GM18907 (cell line): ENCODE measurements around the gene VIPR2.
"Not testable (repeated sequence)": the region's sequence is repeated elsewhere in the genome, so short reads cannot be mapped to it uniquely, and the experiment has no call there.

Experiments
- ATAC-seq: cut with Tn5 transposase; IDR thresholded peaks from one replicate; pipeline ENCODE4 v1.9.1; 2021; ENCODE audit warnings: mild to moderate bottlenecking, moderate library complexity; ENCODE audit not compliant: unreplicated experiment

VIPR2 gene

GRCh38 chr7:159144758-159145489 lies at the start of gene VIPR2:
VIPR2 (minus strand) TSS chr7:159144867; CDS start chr7:159144771, 96 bp downstream.
- no peak for ATAC-seq

- ATAC-seq, result no peak
Observed at GRCh38 chr7:159193543-159194090, 49.0 kb upstream of the VIPR2 start.

- ATAC-seq, result no peak
Observed at GRCh38 chr7:159192725-159193453, 48.2 kb upstream of the VIPR2 start.

GRCh38 chr7:159192013-159192412 lies 47.3 kb upstream of the VIPR2 start:
- no peak for ATAC-seq

GRCh38 chr7:159191236-159191635 lies 46.6 kb upstream of the VIPR2 start:
- no peak for ATAC-seq

- ATAC-seq, result no peak
Observed at GRCh38 chr7:159188011-159188410, 43.3 kb upstream of the VIPR2 start.

- ATAC-seq, result no peak
Observed at GRCh38 chr7:159179241-159179640, 34.6 kb upstream of the VIPR2 start.

GRCh38 chr7:159177284-159177953 lies 32.8 kb upstream of the VIPR2 start:
- ATAC-seq, result no peak

- ATAC-seq, result no peak
Observed at GRCh38 chr7:159175792-159176191, 31.1 kb upstream of the VIPR2 start.

- not testable (repeated sequence) for ATAC-seq
Observed at GRCh38 chr7:159175100-159175499, 30.4 kb upstream of the VIPR2 start.

- no peak for ATAC-seq
Observed at GRCh38 chr7:159172400-159172799, 27.7 kb upstream of the VIPR2 start.

GRCh38 chr7:159169391-159169790 lies 24.7 kb upstream of the VIPR2 start:
- no peak for ATAC-seq

- no peak for ATAC-seq
Observed at GRCh38 chr7:159167139-159167538, 22.5 kb upstream of the VIPR2 start.

GRCh38 chr7:159166530-159166929 lies 21.9 kb upstream of the VIPR2 start:
- no peak for ATAC-seq

GRCh38 chr7:159165352-159165751 lies 20.7 kb upstream of the VIPR2 start:
- no peak for ATAC-seq

- ATAC-seq, result not testable (repeated sequence)
Observed at GRCh38 chr7:159163703-159164301, 19.1 kb upstream of the VIPR2 start.

- not testable (repeated sequence) for ATAC-seq
Observed at GRCh38 chr7:159162050-159162626, 17.5 kb upstream of the VIPR2 start.

- no peak for ATAC-seq
Observed at GRCh38 chr7:159160450-159160849, 15.8 kb upstream of the VIPR2 start.

- ATAC-seq, result no peak
Observed at GRCh38 chr7:159159731-159160130, 15.1 kb upstream of the VIPR2 start.

- no peak for ATAC-seq
Observed at GRCh38 chr7:159158888-159159405, 14.3 kb upstream of the VIPR2 start.
